Measurements from ENCODE around the gene CHI3L1. TPM values are rescaled to one million over a fixed set of nuclear protein-coding genes. Genes with fewer than 3 reads are reported as not detected.

CHI3L1 gene
- total RNA-seq, 1 experiment from 2014 or later = 0.75 TPM

DNA sequence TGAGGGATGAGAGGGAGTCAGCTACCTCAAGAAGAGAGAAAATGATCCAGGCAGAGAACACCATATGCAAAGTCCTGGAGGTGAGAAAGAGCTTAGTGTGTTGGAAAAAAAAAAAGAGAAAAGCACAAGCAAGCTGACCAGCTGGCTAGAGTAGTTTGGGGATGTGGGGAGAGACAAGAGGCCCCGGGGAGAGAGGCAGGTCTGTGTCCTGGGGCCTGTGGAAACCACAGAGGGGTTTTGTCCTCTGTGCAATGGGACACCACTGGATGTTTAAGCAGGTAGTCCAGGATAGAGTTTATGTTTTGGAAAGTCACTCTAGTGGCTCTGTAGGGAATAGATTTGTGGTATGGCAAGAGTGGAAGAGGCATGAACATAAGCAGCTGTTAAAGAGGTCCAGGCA lies 14.4 kb upstream of the CHI3L1 start:
- ChIA-PET CTCF (interaction anchor here (0.5 to 8.0 kb wide), 10 partner anchors 11 to 199 kb away, joined by 3 to 62 read pairs (median 8); no protein-coding TSS in a partner anchor), POLR2A (interaction anchor here (0.7 to 2.1 kb wide), 3 partner anchors 14 to 66 kb away, joined by 4 to 10 read pairs (median 10); partner anchors contain the start of gene CHI3L1)
- Mint-ChIP-seq H3K27ac (ENCODE audit: low read depth, unreplicated experiment) (no peak overlapping the region), H3K4me1 (ENCODE audit: insufficient read depth, unreplicated experiment) (peaks cover 22% of the 10 kb centered on the region), H3K36me3 (ENCODE audit: insufficient read depth, unreplicated experiment) (no peaks in the 10 kb centered on the region), H3K9me3 (ENCODE audit: unreplicated experiment) (peaks cover 6% of the 10 kb centered on the region), H3K4me3 (ENCODE audit: unreplicated experiment) (no peak overlapping the region), H3K27me3 (ENCODE audit: insufficient read depth, unreplicated experiment) (no peaks in the 10 kb centered on the region)
- intact Hi-C loops (cut with micrococcal nuclease) = no loop called here
- TF ChIP-seq, protein P1, sequence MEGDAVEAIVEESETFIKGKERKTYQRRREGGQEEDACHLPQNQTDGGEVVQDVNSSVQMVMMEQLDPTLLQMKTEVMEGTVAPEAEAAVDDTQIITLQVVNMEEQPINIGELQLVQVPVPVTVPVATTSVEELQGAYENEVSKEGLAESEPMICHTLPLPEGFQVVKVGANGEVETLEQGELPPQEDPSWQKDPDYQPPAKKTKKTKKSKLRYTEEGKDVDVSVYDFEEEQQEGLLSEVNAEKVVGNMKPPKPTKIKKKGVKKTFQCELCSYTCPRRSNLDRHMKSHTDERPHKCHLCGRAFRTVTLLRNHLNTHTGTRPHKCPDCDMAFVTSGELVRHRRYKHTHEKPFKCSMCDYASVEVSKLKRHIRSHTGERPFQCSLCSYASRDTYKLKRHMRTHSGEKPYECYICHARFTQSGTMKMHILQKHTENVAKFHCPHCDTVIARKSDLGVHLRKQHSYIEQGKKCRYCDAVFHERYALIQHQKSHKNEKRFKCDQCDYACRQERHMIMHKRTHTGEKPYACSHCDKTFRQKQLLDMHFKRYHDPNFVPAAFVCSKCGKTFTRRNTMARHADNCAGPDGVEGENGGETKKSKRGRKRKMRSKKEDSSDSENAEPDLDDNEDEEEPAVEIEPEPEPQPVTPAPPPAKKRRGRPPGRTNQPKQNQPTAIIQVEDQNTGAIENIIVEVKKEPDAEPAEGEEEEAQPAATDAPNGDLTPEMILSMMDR (IDR thresholded peaks at IDR 0.05; ENCODE audit: unreplicated experiment) = no peak
- DNase-seq (ENCODE audit: unreplicated experiment) = no peak
- no TSS peak for BruUV-seq (replicated peaks)

DNA sequence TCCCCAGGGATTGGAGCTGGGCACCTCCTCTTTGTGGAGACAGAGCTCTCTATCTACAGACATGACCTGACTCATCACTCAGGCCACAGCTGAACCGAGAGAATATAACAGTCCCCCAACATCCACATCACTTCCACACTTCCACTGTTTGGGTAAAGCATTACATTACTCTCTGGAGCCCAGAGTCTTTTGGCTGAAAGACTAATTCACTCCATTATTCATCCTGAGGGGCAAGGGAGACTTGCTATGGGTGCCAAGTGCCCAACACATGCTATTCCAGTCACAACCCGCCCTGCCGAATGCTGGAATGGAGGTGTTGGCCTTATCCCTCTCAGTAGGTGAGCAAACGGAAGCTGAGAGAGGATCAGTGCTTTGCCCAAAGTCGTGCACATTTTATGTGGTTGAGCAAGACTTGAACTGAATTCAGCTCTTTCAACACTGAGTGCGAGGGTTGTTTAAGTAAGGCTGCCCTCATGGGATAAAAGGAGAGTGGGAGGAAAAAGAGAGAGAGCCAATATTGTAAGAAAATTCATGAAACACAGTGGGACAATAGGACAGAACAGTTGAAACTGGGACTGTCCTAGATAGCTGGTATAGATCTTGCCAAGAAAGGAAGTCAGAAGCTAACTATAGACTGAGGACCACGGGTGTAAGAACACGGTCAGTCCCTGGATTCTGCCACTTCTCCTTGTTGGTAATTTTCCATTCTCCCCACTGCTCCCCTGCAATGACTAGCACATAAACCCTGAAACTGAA lies 13.5 kb upstream of the CHI3L1 start:
- H3K27me3 Mint-ChIP-seq (ENCODE audit: insufficient read depth, unreplicated experiment) = no peaks in the 10 kb centered on the region

DNA sequence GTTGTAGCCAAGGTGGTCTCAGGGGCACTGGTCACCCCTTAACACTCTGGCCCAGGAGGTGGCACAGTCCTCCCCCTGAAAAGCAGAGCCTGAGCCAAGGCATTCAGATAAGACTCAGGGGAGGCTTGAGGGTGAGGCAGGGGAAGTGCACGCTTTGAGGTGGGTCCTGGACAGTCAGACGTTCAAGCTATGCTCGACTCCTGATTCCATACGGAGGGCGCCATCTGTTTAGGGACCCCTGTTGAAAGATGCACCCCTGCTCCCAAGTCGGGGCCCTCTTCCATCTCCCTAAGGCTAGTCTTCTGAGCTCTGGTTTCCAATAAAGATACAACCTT lies 12.9 kb upstream of the CHI3L1 start:
- peaks cover 6% of the 10 kb centered on the region for H3K9me3 Mint-ChIP-seq (ENCODE audit: unreplicated experiment)
- H3K4me3 Mint-ChIP-seq (ENCODE audit: unreplicated experiment) = no peak overlapping the region
- ChIA-PET POLR2A (interaction anchor here (0.8 to 2.1 kb wide), 7 partner anchors 12 to 160 kb away, joined by 3 to 10 read pairs (median 3); partner anchors contain the start of gene CHI3L1), CTCF (interaction anchor here (0.6 to 8.0 kb wide), 13 partner anchors 12 to 159 kb away, joined by 3 to 62 read pairs (median 5); no protein-coding TSS in a partner anchor)
- no peaks in the 10 kb centered on the region for H3K36me3 Mint-ChIP-seq (ENCODE audit: insufficient read depth, unreplicated experiment)
- H3K27me3 Mint-ChIP-seq (ENCODE audit: insufficient read depth, unreplicated experiment) = no peaks in the 10 kb centered on the region
- intact Hi-C loops (cut with micrococcal nuclease) = no loop called here
- no peak for DNase-seq (ENCODE audit: unreplicated experiment)
- TF ChIP-seq, protein P1 (IDR thresholded peaks at IDR 0.05; ENCODE audit: unreplicated experiment) = no peak
- BruUV-seq (replicated peaks) = no TSS peak
- H3K4me1 Mint-ChIP-seq (ENCODE audit: insufficient read depth, unreplicated experiment) = peaks cover 22% of the 10 kb centered on the region
- H3K27ac Mint-ChIP-seq (ENCODE audit: low read depth, unreplicated experiment) = peak overlapping the region; percentile 7

More for the DNA sequence above, 13.5 kb upstream of the CHI3L1 start:
- intact Hi-C loops (cut with micrococcal nuclease) = no loop called here
- no TSS peak for BruUV-seq (replicated peaks)
- peaks cover 6% of the 10 kb centered on the region for H3K9me3 Mint-ChIP-seq (ENCODE audit: unreplicated experiment)
- ChIA-PET POLR2A (interaction anchor here (0.7 to 2.1 kb wide), 9 partner anchors 9 to 160 kb away, joined by 3 to 10 read pairs (median 4); partner anchors contain the start of gene CHI3L1), CTCF (interaction anchor here (0.5 to 8.0 kb wide), 18 partner anchors 12 to 160 kb away, joined by 3 to 62 read pairs (median 4); no protein-coding TSS in a partner anchor)
- peak; percentile 99 for DNase-seq (ENCODE audit: unreplicated experiment)
- H3K36me3 Mint-ChIP-seq (ENCODE audit: insufficient read depth, unreplicated experiment) = no peaks in the 10 kb centered on the region
- peak overlapping the region; percentile 7 for H3K27ac Mint-ChIP-seq (ENCODE audit: low read depth, unreplicated experiment)
- no peak overlapping the region for H3K4me3 Mint-ChIP-seq (ENCODE audit: unreplicated experiment)
- TF ChIP-seq, protein P1 (IDR thresholded peaks at IDR 0.05; ENCODE audit: unreplicated experiment) = no peak
- H3K4me1 Mint-ChIP-seq (ENCODE audit: insufficient read depth, unreplicated experiment) = peaks cover 22% of the 10 kb centered on the region

DNA sequence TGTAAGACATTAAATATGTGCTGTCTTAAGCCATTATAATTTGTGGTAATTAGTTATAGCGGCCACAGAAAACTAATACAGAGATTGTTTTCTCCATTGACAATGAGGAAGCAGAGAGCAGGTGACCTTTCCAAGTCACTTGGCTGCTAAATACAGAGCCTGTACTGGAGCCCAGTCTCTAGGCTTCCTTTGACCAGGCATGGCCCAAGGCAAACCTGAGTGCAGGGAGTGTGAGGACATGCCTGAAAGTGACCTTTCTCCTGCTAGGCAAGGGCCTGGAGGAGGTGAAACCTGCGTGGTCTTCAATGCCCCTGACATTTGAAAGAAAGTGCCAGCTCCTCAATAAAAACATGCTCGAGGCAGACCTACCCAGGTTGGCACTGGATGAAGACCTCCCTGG lies 12.5 kb upstream of the CHI3L1 start:
- CTCF ChIA-PET = interaction anchor here (0.6 to 8.0 kb wide), 14 partner anchors 13 to 628 kb away, joined by 3 to 62 read pairs (median 5); partner anchors contain the start of gene ADORA1
- BruUV-seq (replicated peaks) = no TSS peak
- no peak for DNase-seq (ENCODE audit: unreplicated experiment)
- intact Hi-C loops (cut with micrococcal nuclease) = no loop called here
- no peak overlapping the region for H3K27ac Mint-ChIP-seq (ENCODE audit: low read depth, unreplicated experiment)
- H3K36me3 Mint-ChIP-seq (ENCODE audit: insufficient read depth, unreplicated experiment) = no peaks in the 10 kb centered on the region
- TF ChIP-seq, protein P1 (IDR thresholded peaks at IDR 0.05; ENCODE audit: unreplicated experiment) = no peak
- POLR2A ChIA-PET = interaction anchor here (1.1 to 2.1 kb wide), 4 partner anchors 12 to 159 kb away, joined by 3 to 10 read pairs (median 4); partner anchors contain the start of gene CHI3L1
- H3K4me1 Mint-ChIP-seq (ENCODE audit: insufficient read depth, unreplicated experiment) = peaks cover 22% of the 10 kb centered on the region
- no peaks in the 10 kb centered on the region for H3K27me3 Mint-ChIP-seq (ENCODE audit: insufficient read depth, unreplicated experiment)
- H3K4me3 Mint-ChIP-seq (ENCODE audit: unreplicated experiment) = no peak overlapping the region
- peaks cover 6% of the 10 kb centered on the region for H3K9me3 Mint-ChIP-seq (ENCODE audit: unreplicated experiment)

Data from MCF 10A (cell line).